ENCODE data around the gene PPARD.

PPARD gene

DNA sequence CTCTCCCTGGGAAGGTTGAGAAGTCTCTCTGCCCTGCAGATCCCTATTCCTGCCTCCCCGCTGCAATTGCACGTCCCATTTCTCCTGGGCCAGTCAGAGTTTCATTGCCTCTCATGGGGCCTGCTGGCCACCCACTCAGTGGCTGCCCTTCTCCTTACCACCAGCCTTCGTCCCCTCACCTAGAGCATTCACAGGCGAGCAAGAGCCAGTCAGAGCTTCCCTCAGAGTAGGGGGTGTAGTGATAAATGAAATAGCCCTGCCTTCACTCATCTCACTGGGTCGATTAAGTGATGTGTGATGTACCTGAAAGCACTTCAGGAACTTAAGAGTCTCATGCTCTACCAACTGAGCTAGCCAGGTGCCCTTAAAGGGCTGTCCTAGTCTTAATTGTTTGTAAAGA is 57.8 kb downstream of the PPARD start:
- TF ChIP-seq, protein P1, sequence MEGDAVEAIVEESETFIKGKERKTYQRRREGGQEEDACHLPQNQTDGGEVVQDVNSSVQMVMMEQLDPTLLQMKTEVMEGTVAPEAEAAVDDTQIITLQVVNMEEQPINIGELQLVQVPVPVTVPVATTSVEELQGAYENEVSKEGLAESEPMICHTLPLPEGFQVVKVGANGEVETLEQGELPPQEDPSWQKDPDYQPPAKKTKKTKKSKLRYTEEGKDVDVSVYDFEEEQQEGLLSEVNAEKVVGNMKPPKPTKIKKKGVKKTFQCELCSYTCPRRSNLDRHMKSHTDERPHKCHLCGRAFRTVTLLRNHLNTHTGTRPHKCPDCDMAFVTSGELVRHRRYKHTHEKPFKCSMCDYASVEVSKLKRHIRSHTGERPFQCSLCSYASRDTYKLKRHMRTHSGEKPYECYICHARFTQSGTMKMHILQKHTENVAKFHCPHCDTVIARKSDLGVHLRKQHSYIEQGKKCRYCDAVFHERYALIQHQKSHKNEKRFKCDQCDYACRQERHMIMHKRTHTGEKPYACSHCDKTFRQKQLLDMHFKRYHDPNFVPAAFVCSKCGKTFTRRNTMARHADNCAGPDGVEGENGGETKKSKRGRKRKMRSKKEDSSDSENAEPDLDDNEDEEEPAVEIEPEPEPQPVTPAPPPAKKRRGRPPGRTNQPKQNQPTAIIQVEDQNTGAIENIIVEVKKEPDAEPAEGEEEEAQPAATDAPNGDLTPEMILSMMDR (IDR thresholded peaks at IDR 0.05; ENCODE audit: extremely low read depth, insufficient read depth, missing control alignments): no peak
- in situ Hi-C loops (cut with MboI; ENCODE audit: low pct_unique_long_range_greater_than_20kb, low sequenced_read_pairs, unreplicated experiment): no loop called here
- no peak for DNase-seq (ENCODE audit: low spot score)

DNA sequence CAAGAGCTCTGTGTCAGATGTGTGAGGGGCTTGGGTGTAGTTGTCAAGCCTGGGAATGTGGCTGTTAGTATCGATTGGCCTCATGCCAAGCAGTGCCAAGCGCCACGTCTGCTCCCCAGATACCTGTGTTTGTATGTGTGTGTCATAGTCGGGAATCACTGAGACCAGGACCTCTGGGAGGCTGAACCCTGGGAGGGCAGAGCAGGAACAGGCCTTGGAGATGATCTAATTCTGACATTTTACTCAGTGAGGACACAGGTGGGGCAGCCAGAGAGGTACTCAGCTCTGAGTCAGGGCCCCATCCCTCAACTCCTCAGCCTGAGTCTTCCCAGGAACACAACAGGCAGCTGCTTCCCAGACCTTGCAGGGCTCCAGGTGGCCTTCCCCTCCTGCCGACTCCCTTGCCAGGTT is 58.5 kb downstream of the PPARD start:
- in situ Hi-C loops (cut with MboI; ENCODE audit: low pct_unique_long_range_greater_than_20kb, low sequenced_read_pairs, unreplicated experiment): no loop called here
- TF ChIP-seq, protein P1 (IDR thresholded peaks at IDR 0.05; ENCODE audit: extremely low read depth, insufficient read depth, missing control alignments): no peak
- no peak for DNase-seq (ENCODE audit: low spot score)

DNA sequence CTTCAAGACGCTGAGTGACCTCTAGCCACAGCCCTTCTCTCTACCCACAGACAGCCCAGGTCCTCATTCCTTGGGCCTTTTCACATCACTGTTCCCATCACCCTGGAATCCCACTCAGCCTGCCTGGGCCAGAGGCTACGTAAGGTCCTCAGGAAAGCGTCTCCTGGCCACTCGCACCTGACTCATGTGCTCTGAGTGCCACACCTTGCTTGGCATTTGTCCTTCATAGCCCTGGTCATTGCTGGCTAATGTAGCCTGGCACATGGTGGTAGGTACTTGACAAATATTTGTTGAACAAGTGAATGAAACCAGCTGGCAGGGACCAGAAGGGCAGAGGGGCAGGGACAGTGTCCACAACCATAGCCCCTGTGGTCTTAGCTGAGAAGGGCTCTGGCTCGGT is 59.2 kb downstream of the PPARD start:
- TF ChIP-seq, protein P1 (IDR thresholded peaks at IDR 0.05; ENCODE audit: extremely low read depth, insufficient read depth, missing control alignments): no peak
- no peak for DNase-seq (ENCODE audit: low spot score)
- in situ Hi-C loops (cut with MboI; ENCODE audit: low pct_unique_long_range_greater_than_20kb, low sequenced_read_pairs, unreplicated experiment): no loop called here

DNA sequence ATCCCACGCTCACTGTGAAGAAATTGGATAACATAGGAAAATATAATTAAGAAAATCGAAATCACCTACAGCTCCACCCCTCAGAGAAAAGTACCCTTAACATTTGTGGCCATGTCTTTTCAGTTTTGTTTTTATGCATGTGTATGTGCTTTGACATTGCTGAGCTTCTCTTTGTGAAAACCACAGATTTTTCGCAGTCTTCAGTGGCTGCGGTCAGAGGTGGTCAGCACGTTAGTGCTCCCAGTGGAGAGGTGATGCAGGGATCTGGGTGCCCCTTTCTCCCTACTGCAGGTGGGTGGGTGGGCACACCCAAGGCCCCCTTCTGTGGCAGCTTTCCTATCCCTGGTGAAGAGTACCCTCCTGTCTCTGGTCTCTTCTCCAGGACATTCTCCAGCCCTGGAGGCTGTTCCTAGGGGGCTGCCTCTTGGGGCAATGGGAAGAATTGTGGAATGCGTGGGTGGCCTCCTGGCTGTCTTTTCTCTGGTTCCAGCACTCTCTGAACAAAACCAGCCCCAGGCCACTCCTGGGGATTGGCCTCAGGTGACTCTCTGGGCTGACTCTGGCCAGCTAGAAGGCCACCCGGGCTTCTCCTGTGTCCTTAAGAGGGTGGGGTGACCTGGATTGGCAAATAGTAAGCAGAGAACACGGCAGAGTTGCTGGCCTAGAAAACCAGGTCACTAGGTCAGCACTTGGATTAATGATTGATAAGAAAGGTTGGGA is 59.9 kb downstream of the PPARD start:
- in situ Hi-C loops (cut with MboI; ENCODE audit: low pct_unique_long_range_greater_than_20kb, low sequenced_read_pairs, unreplicated experiment): no loop called here
- peak; percentile 51 for DNase-seq (ENCODE audit: low spot score)
- TF ChIP-seq, protein P1 (IDR thresholded peaks at IDR 0.05; ENCODE audit: extremely low read depth, insufficient read depth, missing control alignments): no peak

DNA sequence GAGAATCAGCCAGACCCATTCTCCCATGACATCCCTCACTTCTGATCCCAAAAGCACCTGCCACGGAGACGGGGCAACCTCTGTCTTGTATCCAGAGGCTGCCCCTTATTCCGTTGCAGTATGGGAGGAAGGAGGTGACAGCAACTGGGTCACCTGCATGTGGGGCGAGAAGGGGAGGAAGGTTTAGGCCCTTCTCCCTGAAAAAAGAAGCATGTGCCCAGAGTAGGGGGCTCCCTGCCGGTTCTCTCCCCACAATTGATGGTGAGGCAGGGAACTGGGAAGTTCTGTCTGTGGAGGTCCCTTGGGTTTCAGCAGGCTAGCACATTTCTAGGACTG is 60.5 kb downstream of the PPARD start:
- DNase-seq (ENCODE audit: low spot score): no peak
- in situ Hi-C loops (cut with MboI; ENCODE audit: low pct_unique_long_range_greater_than_20kb, low sequenced_read_pairs, unreplicated experiment): no loop called here
- TF ChIP-seq, protein P1 (IDR thresholded peaks at IDR 0.05; ENCODE audit: extremely low read depth, insufficient read depth, missing control alignments): no peak

DNA sequence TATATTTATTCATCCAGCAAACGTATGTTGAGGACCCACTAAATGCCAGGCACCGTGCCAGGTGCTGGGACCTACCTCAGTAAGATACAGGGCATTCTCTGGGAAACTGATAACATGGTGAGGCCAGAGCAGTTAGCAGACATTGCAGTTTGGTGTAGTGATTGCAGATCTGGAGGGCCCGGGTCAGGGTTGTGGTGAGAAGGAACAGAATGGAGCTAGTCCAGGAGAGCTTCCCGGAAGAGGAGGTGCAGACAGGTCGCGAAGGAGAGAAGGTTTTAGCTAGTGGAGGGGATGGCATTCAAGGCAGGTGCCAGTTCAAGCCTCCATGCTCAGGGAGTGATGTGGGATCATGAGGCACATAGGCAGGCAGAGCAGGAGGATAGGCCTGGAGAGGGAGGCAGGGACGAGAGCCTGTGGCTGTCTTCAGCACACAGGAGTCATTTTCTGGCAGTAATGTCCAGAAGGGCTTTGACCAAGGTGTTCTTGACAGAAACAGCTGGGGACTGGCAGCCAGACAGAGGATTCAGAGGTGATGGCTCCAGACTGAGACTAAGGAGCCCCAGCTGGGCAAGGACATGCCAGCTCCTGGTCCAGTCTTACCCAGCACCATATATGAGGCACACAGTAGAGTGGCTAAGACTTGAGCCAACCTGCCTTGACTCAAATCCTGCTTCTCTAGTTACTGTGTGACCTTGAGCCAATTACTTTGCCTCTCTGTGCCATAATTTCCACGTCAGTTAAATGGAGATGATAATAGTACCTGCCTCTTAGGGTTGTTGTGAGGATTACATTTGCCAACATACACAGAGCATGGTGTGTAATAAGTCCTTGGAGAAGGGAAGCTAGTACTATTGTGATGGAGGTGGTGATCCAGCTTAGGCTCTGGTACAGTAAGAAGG is 61.4 kb downstream of the PPARD start:
- in situ Hi-C loops (cut with MboI; ENCODE audit: low pct_unique_long_range_greater_than_20kb, low sequenced_read_pairs, unreplicated experiment): no loop called here
- no peak for DNase-seq (ENCODE audit: low spot score)
- TF ChIP-seq, protein P1 (IDR thresholded peaks at IDR 0.05; ENCODE audit: extremely low read depth, insufficient read depth, missing control alignments): no peak
